ENCODE data around the gene HS6ST2. TPM values are rescaled to one million over a fixed set of nuclear protein-coding genes. Genes with fewer than 3 reads are reported as not detected.

Gene HS6ST2
- total RNA-seq, 1 experiment from 2014 or later = 65.6 TPM

GRCh38 chrX:132848296-132848970 is 110.0 kb downstream of the HS6ST2 start:
- Histone ChIP-seq H3K4me3 (no peak overlapping the region), H3K27me3 (no peaks in the 10 kb centered on the region), H3K36me3 (no peaks in the 10 kb centered on the region), H3K9me3 (replicated peaks) (no peaks in the 10 kb centered on the region), H3K27ac (no peak overlapping the region), H3K4me1 (no peaks in the 10 kb centered on the region)
- no peak for DNase-seq

DNA sequence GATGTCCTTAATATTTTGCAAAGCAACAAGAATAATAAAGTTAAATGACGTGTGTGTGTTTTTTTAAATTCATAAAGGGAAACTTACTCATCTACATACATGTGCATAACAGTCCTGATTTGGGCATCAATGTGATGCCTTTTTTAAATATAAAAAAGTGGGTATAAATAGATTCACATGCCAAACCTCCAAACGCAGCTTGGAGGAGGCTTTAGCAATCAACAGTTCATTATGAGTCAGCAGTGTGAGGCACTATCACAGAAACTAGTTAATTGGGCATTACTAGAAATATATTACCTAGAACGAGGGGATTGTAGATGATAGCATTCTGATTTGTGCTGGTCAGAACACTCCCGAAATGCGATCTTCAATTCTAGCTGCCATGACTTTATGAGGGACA is 115.1 kb downstream of the HS6ST2 start:
- H3K27me3 ChIP-seq = no peaks in the 10 kb centered on the region
- DNase-seq = no peak
- H3K9me3 ChIP-seq (replicated peaks) = no peaks in the 10 kb centered on the region
- H3K4me3 ChIP-seq = no peak overlapping the region
- no peaks in the 10 kb centered on the region for H3K36me3 ChIP-seq
- H3K4me1 ChIP-seq = peaks cover 2% of the 10 kb centered on the region
- H3K27ac ChIP-seq = no peak overlapping the region

GRCh38 chrX:132842460-132843238 is 115.8 kb downstream of the HS6ST2 start:
- no peaks in the 10 kb centered on the region for H3K36me3 ChIP-seq
- DNase-seq = no peak
- H3K9me3 ChIP-seq (replicated peaks) = no peaks in the 10 kb centered on the region
- H3K4me3 ChIP-seq = no peak overlapping the region
- no peaks in the 10 kb centered on the region for H3K27me3 ChIP-seq
- peaks cover 9% of the 10 kb centered on the region for H3K4me1 ChIP-seq
- no peak overlapping the region for H3K27ac ChIP-seq

- H3K4me3 ChIP-seq = no peak overlapping the region
- H3K27ac ChIP-seq = peak overlapping the region; percentile 71
- H3K36me3 ChIP-seq = no peaks in the 10 kb centered on the region
- no peak for DNase-seq
- H3K4me1 ChIP-seq = peaks cover 39% of the 10 kb centered on the region
- H3K9me3 ChIP-seq (replicated peaks) = no peaks in the 10 kb centered on the region
- H3K27me3 ChIP-seq = no peaks in the 10 kb centered on the region
These were observed 120.5 kb downstream of the HS6ST2 start for GRCh38 chrX:132837967-132838366.

DNA sequence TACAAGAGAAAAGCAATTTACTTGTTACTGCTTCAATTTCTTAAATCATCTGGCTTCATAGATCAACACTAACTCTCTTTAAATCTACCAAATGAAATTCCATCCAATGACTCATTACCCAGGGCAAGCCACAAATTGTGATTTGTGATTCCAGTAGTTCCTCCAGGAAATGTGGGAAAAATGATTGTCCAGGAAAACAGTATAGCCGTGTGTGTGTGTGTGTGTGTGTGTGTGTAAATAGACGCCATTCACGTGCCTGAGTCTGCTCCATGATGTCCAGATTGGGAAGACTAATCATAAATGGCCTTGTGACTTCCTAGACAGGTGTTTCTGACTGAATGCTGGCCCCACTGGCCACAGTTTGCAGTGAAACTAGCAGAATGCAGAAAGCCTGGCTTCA is 121.3 kb downstream of the HS6ST2 start:
- Histone ChIP-seq H3K27ac (peak overlapping the region; percentile 71), H3K9me3 (replicated peaks) (no peaks in the 10 kb centered on the region), H3K36me3 (no peaks in the 10 kb centered on the region), H3K4me3 (no peak overlapping the region), H3K27me3 (no peaks in the 10 kb centered on the region), H3K4me1 (peaks cover 48% of the 10 kb centered on the region)
- DNase-seq = peak; percentile 54 to 69

- H3K4me1 ChIP-seq = peaks cover 51% of the 10 kb centered on the region
- no peaks in the 10 kb centered on the region for H3K9me3 ChIP-seq (replicated peaks)
- no peaks in the 10 kb centered on the region for H3K27me3 ChIP-seq
- peak overlapping the region; percentile 71 for H3K27ac ChIP-seq
- DNase-seq = peak; percentile 25 to 50
- no peak overlapping the region for H3K4me3 ChIP-seq
- H3K36me3 ChIP-seq = no peaks in the 10 kb centered on the region
These were observed 122.0 kb downstream of the HS6ST2 start for GRCh38 chrX:132836471-132836870.

DNA sequence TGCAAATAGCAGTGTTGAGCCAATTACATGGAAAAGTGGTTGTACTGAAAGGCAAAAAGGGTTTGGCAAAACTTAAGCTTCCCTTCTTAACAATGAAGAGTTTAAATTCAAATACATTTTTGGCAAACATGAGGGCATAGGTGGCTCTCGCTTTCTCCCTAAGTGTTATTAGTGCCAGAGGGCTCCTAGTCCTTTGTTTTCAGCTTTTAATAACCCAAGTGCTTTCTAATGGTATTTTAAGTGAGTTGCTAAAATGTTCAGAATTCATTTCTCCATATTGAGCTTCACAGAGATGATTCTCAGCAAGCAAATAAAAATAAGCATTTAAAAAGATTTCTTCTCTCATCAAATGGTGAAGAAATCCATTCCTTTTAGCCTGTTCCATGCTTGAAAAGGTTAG is 123.7 kb downstream of the HS6ST2 start:
- no peaks in the 10 kb centered on the region for H3K9me3 ChIP-seq (replicated peaks)
- H3K27ac ChIP-seq = no peak overlapping the region
- peaks cover 66% of the 10 kb centered on the region for H3K4me1 ChIP-seq

DNA sequence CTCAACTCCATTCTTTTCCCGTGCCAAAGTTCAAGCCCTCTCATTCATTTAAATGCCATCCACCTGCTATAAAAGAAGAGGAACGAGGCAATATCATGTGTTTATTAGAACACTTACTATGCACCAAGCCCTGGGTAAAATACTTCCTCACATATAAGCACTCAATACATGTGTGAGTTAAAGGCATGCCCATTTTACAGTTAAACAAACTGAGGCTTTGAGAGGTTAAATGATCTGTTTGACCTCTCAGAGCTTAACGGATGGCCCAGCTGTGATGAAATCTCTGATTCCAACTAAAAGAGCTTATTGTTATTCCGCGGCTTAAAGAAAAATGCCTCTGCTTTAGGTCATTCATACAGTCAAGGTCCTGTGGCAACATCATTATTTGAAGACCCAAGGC is 124.3 kb downstream of the HS6ST2 start:
- no peak for DNase-seq
- H3K27ac ChIP-seq = no peak overlapping the region
- H3K27me3 ChIP-seq = no peaks in the 10 kb centered on the region
- peaks cover 66% of the 10 kb centered on the region for H3K4me1 ChIP-seq
- H3K36me3 ChIP-seq = no peaks in the 10 kb centered on the region
- no peaks in the 10 kb centered on the region for H3K9me3 ChIP-seq (replicated peaks)
- H3K4me3 ChIP-seq = no peak overlapping the region

More for the DNA sequence above, 123.7 kb downstream of the HS6ST2 start:
- Histone ChIP-seq H3K36me3 (no peaks in the 10 kb centered on the region), H3K4me3 (no peak overlapping the region), H3K27me3 (no peaks in the 10 kb centered on the region)
- DNase-seq = no peak

- H3K27me3 ChIP-seq = no peaks in the 10 kb centered on the region
These were observed 125.1 kb downstream of the HS6ST2 start for GRCh38 chrX:132833373-132833772.

DNA sequence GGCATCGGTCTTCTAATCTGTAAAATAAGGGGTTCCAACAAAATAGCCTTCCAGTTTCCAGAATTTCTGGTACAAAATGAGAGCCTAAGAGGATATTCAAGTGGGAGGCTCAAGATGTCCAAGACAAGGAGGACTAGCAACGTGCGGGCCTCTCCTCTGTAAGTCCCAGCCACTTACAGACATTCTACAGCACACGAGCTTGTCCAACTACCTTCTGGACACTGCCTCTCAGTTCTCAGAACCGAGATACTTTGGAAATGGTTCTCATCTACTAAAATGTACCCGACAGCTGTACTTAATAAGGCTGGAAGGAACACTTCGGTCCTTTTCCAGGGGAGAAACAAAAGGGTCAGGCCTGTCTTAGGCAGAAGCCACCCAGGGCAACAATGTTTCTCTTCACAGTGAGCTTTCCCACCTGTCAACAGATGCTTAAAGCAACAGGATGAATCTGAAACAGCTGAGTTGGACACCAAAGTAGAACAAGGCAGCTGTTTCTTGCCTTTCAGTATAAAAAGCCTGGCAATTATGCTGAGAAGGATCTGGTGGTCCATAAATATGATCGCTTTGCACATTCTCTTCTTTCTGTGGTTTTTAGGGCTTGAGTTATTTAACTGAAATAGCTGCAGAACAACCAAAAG is 127.0 kb downstream of the HS6ST2 start:
- Histone ChIP-seq H3K4me1 (peaks cover 45% of the 10 kb centered on the region), H3K9me3 (replicated peaks) (no peaks in the 10 kb centered on the region), H3K27ac (peak overlapping the region; percentile 85), H3K4me3 (no peak overlapping the region), H3K27me3 (no peaks in the 10 kb centered on the region), H3K36me3 (no peaks in the 10 kb centered on the region)
- DNase-seq = peak; percentile 82 to 95

More at GRCh38 chrX:132833373-132833772, 125.1 kb downstream of the HS6ST2 start:
- H3K4me3 ChIP-seq = no peak overlapping the region
- DNase-seq = peak; percentile 19 to 61
- peak overlapping the region; percentile 20; the same call in 1 of the 2 replicates for H3K27ac ChIP-seq
- H3K4me1 ChIP-seq = peaks cover 65% of the 10 kb centered on the region
- no peaks in the 10 kb centered on the region for H3K9me3 ChIP-seq (replicated peaks)
- H3K36me3 ChIP-seq = no peaks in the 10 kb centered on the region

DNA sequence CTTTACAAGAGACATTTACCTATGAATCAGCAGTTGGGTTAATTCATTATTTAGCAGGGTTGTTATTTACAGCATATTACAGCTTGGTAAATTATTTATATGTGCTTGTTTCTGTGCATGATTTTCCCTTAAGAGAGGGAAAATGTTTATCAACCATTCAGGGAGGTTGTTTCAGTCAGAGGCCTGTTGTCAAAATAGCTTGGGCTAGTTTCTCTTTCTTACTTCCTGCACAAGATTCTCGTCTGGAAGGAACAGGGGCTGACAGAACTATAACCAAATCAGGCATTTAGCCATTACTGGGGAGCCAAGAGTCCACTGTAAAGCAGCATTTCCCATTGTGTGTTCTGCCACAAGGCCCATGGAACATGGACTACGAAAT is 135.8 kb downstream of the HS6ST2 start:
- Histone ChIP-seq H3K4me3 (no peak overlapping the region), H3K27me3 (no peaks in the 10 kb centered on the region), H3K9me3 (replicated peaks) (no peaks in the 10 kb centered on the region), H3K4me1 (no peaks in the 10 kb centered on the region), H3K27ac (no peak overlapping the region), H3K36me3 (no peaks in the 10 kb centered on the region)
- no peak for DNase-seq

- H3K4me3 ChIP-seq = no peak overlapping the region
- H3K27ac ChIP-seq = no peak overlapping the region
- no peak for DNase-seq
- H3K27me3 ChIP-seq = no peaks in the 10 kb centered on the region
- H3K36me3 ChIP-seq = no peaks in the 10 kb centered on the region
- no peaks in the 10 kb centered on the region for H3K4me1 ChIP-seq
- H3K9me3 ChIP-seq (replicated peaks) = no peaks in the 10 kb centered on the region
These were observed 136.3 kb downstream of the HS6ST2 start for GRCh38 chrX:132821974-132822633.

DNA sequence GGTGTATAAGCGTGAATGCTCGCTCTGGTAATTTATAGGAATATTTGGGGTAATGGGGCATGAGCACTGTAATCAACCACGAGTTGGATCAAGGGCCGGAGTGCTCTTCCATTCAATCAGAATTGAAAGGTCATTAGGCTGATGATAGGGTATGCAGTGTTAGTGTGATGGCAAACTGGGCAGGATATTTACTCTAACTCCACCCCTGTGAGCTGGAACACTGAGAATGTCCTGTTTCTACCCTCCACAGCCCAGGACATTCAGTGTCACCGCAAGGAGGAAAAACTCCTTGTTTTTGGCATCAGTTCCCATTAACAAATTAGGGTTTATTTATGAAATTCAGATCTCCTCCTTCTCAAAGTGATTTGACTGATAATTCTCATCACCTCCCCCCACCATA is 137.8 kb downstream of the HS6ST2 start:
- Histone ChIP-seq H3K4me1 (no peaks in the 10 kb centered on the region), H3K36me3 (no peaks in the 10 kb centered on the region), H3K27ac (no peak overlapping the region; the same call in 1 of the 2 replicates), H3K27me3 (no peaks in the 10 kb centered on the region), H3K9me3 (replicated peaks) (no peaks in the 10 kb centered on the region), H3K4me3 (no peak overlapping the region)
- DNase-seq = no peak

DNA sequence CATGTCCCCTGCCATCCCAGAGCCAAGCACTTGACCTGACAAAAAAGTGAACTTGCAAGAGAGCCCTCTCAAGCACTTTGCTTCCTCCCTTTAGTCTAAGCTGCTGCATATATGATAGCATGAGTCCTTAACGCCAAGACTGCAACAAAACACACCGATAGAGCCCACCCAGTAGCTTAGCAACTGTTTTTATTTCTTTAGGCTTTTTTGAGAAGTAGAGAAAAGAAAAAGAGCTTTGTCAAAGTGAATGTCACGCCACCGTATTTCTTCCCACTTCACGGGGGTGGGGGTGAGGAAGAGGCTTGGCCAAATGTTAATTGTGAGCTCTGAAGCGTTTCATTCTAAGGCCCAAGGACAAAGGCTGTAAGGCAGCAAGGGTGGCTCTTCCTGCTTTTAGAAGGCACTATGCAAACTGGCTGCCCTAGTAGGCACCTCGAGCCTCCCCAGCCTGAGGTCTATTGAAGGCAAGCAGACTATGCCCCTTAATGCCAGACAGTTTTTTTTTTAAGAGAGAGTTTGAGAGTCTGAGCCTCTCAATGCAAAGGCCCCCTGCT is 138.6 kb downstream of the HS6ST2 start:
- peak overlapping the region; percentile 31; the same call in 1 of the 2 replicates for H3K27ac ChIP-seq
- H3K4me1 ChIP-seq = no peaks in the 10 kb centered on the region
- no peaks in the 10 kb centered on the region for H3K36me3 ChIP-seq
- no peak overlapping the region for H3K4me3 ChIP-seq
- no peaks in the 10 kb centered on the region for H3K27me3 ChIP-seq
- DNase-seq = peak; percentile 17 to 47
- no peaks in the 10 kb centered on the region for H3K9me3 ChIP-seq (replicated peaks)
